HepG2 (cell line): Measurements from ENCODE around the gene BRCA1. TPM values are rescaled to one million over a fixed set of nuclear protein-coding genes. Genes with fewer than 3 reads are reported as not detected.

Experiments
- CREM ChIP-seq, 2 experiments: sonication (generic) in 1 of 2; formaldehyde crosslinking in 1 of 2; IDR thresholded peaks; 2 replicates each; pipeline versions ENCODE4 v1.4.0 to v1.6.1; 2016 to 2020; ENCODE audit warnings: antibody characterized with exemption in 1 of 2, mild to moderate bottlenecking in 1 of 2, missing genetic modification reagents in 1 of 2
- FOXC1 ChIP-seq: sonication (generic); formaldehyde crosslinking; IDR thresholded peaks from 2 replicates; pipeline ENCODE4 v1.8.0; 2022; ENCODE audit warnings: mild to moderate bottlenecking, missing genetic modification reagents, borderline replicate concordance
- HINFP ChIP-seq: sonication (generic); formaldehyde crosslinking; IDR thresholded peaks from 2 replicates; pipeline ENCODE4 v1.4.0; 2020; ENCODE audit warnings: low read depth, mild to moderate bottlenecking, missing genetic modification reagents
- HNF4G ChIP-seq, 2 experiments: sonication (generic) in 1 of 2; formaldehyde crosslinking in 1 of 2; IDR thresholded peaks; 2 replicates each; pipeline versions ENCODE4 v1.4.0 to v1.6.1; 2011 to 2020; ENCODE audit warnings: borderline replicate concordance in 2 of 2, low read depth in 2 of 2, mild to moderate bottlenecking in 2 of 2, low read length in 1 of 2, missing genetic modification reagents in 1 of 2, moderate library complexity in 1 of 2
- KDM2A ChIP-seq: sonication (generic); formaldehyde crosslinking; IDR thresholded peaks from 2 replicates; pipeline ENCODE4 v1.4.0; 2020; ENCODE audit warnings: low read depth, missing genetic modification reagents, borderline replicate concordance
- MNT ChIP-seq: fragments of 450-650 bp; IDR thresholded peaks from 2 replicates; pipeline ENCODE4 v1.6.1; 2016
- MXI1 ChIP-seq: IDR thresholded peaks from 3 replicates; pipeline ENCODE4 v1.6.1; 2012; ENCODE audit warnings: low read depth, low read length, inconsistent platforms, borderline replicate concordance
- SIX1 ChIP-seq: sonication (generic); formaldehyde crosslinking; IDR thresholded peaks from 2 replicates; pipeline ENCODE4 v1.4.0; 2020; ENCODE audit warnings: missing genetic modification reagents, borderline replicate concordance
- TOE1 ChIP-seq: sonication (generic); formaldehyde crosslinking; IDR thresholded peaks from 2 replicates; pipeline ENCODE4 v1.4.0; 2020; ENCODE audit warnings: mild to moderate bottlenecking, missing genetic modification reagents
- U2AF1 ChIP-seq: fragments of 200-400 bp; formaldehyde crosslinking; optimal IDR thresholded peaks from 2 replicates; pipeline ENCODE3; 2017; ENCODE audit warnings: mild to moderate bottlenecking, low read depth, low read length
- USF2 ChIP-seq, 2 experiments: sonication (generic) in 1 of 2; formaldehyde crosslinking in 1 of 2; IDR thresholded peaks; 2 replicates each; pipeline versions ENCODE4 v1.5.1 to v1.6.1; 2011 to 2020; ENCODE audit warnings: borderline replicate concordance in 1 of 2, low read depth in 1 of 2, low read length in 1 of 2, mild to moderate bottlenecking in 1 of 2, missing genetic modification reagents in 1 of 2, moderate library complexity in 1 of 2
- ZNF468 ChIP-seq: sonication (generic); formaldehyde crosslinking; IDR thresholded peaks from 2 replicates; pipeline ENCODE4 v1.8.0; 2022; ENCODE audit warnings: mild to moderate bottlenecking, moderate library complexity, missing genetic modification reagents
- ZSCAN31 ChIP-seq: sonication (generic); formaldehyde crosslinking; IDR thresholded peaks from 2 replicates; pipeline ENCODE4 v1.5.0; 2020; ENCODE audit warnings: low read depth, mild to moderate bottlenecking, missing genetic modification reagents
- polyA plus RNA-seq, 8 experiments: library from polyadenylated mRNA; depleted of rRNA in 3 of 8; stranded (reverse) in 7 of 8; unstranded in 1 of 8; fragments of >200 nt; fragmentation: Illumina TruSeq in 4 of 8; extraction: Trizol in 4 of 8; gene quantifications; 2 replicates each; pipeline versions ENCODE4 v1.2.1 to v1.2.3, GENCODE V29; 2011 to 2016; ENCODE audit warnings: low read depth in 4 of 8, missing spikeins in 1 of 8, mixed read lengths in 1 of 8; ENCODE audit not compliant: insufficient read depth in 1 of 8
- total RNA-seq, 5 experiments: library from RNA; depleted of rRNA; stranded (reverse); fragments of >200 nt; fragmentation: Illumina TruSeq; extraction: Trizol; gene quantifications; 2 replicates each; pipeline ENCODE4 v1.2.3, GENCODE V29; 2016; ENCODE audit warnings: low read depth in 1 of 5
- TF ChIP-seq, protein P1 (sequence below): sonication (generic); formaldehyde crosslinking; IDR thresholded peaks from 2 replicates; pipeline ENCODE4 v1.4.0; 2020; ENCODE audit warnings: missing genetic modification reagents
- TF ChIP-seq, protein P2 (sequence below): sonication (generic); formaldehyde crosslinking; IDR thresholded peaks from 2 replicates; pipeline ENCODE4 v1.9.0; 2021; ENCODE audit warnings: missing genetic modification reagents, mild to moderate bottlenecking, borderline replicate concordance

Gene BRCA1
- total and polyA plus RNA-seq, 2 of the 13 experiments (the other 11 are each of a cell fraction or from before 2014, with no cell fraction given) = 13.3 to 37.5 TPM

DNA sequence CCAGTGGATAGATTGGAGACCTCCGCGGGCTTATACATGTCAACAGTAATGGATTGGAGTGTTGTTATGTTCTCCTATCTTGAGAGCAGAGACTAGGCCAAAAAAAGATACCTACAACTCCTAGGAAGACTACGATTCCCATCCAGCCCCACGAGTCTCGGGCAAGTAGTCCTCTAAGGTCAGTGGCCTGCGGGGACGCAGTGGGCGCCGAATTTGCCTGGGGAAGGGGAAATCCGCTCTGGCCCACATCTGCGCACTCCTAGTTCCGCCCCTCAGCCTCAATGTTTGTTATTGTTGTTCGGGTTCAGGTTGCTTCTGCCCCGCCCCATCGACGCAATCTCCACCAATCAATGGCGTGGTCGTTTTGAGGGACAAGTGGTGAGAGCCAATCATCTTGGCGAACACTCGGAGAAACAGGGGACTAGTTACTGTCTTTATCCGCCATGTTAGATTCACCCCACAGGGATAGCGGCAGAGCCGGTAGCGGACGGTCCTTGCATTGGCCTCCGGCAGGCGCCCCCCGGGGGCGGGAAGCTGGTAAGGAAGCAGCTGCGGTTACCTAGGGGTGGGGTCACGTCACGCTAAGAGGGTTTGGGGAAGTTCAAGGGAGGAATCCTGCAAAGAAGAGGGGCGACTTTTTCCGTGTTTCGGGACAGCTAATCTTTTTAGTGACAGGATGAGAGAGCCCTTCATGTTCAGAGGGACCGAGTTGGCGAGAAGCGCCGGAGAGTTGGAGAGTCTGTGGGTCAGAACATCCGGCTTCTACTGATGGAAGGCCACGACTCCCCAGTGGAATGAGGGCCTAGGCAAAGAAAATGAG is 45.8 kb upstream of the BRCA1 start, which contains the start of gene NBR1 (continued):
- TF ChIP-seq HINFP (CRISPR knock-in tag) = peak; percentile 75; the same call in 1 of the 2 replicates
- peak; percentile 58 for TF ChIP-seq MNT
- no peak for TF ChIP-seq HNF4G (IDR thresholded peaks at IDR 0.05; ENCODE audit: borderline replicate concordance, low read depth, low read length)
- peak; percentile 16; the same call in 1 of the 2 replicates for TF ChIP-seq HNF4G (CRISPR knock-in tag; IDR thresholded peaks at IDR 0.05; ENCODE audit: borderline replicate concordance, low read depth)
- peak; percentile 60; the same call in 1 of the 3 replicates for TF ChIP-seq MXI1
- peak; percentile 40 for TF ChIP-seq U2AF1
- TF ChIP-seq TOE1 (CRISPR knock-in tag) = no peak
- TF ChIP-seq ZNF468 = no peak
- TF ChIP-seq, protein P1, sequence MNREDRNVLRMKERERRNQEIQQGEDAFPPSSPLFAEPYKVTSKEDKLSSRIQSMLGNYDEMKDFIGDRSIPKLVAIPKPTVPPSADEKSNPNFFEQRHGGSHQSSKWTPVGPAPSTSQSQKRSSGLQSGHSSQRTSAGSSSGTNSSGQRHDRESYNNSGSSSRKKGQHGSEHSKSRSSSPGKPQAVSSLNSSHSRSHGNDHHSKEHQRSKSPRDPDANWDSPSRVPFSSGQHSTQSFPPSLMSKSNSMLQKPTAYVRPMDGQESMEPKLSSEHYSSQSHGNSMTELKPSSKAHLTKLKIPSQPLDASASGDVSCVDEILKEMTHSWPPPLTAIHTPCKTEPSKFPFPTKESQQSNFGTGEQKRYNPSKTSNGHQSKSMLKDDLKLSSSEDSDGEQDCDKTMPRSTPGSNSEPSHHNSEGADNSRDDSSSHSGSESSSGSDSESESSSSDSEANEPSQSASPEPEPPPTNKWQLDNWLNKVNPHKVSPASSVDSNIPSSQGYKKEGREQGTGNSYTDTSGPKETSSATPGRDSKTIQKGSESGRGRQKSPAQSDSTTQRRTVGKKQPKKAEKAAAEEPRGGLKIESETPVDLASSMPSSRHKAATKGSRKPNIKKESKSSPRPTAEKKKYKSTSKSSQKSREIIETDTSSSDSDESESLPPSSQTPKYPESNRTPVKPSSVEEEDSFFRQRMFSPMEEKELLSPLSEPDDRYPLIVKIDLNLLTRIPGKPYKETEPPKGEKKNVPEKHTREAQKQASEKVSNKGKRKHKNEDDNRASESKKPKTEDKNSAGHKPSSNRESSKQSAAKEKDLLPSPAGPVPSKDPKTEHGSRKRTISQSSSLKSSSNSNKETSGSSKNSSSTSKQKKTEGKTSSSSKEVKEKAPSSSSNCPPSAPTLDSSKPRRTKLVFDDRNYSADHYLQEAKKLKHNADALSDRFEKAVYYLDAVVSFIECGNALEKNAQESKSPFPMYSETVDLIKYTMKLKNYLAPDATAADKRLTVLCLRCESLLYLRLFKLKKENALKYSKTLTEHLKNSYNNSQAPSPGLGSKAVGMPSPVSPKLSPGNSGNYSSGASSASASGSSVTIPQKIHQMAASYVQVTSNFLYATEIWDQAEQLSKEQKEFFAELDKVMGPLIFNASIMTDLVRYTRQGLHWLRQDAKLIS (CRISPR knock-in tag) = no peak; the same call in 1 of the 2 replicates
- TF ChIP-seq KDM2A (CRISPR knock-in tag) = no peak; the same call in none of the 2 replicates
- TF ChIP-seq CREM (IDR thresholded peaks at IDR 0.05) = peak; percentile 30; the same call in 1 of the 2 replicates
- no peak for TF ChIP-seq CREM (CRISPR knock-in tag; IDR thresholded peaks at IDR 0.05)
- TF ChIP-seq FOXC1 = peak; percentile 42; the same call in 1 of the 2 replicates
- TF ChIP-seq ZSCAN31 = peak; percentile 58; the same call in 1 of the 2 replicates
- TF ChIP-seq SIX1 (CRISPR knock-in tag) = no peak
- TF ChIP-seq, protein P2, sequence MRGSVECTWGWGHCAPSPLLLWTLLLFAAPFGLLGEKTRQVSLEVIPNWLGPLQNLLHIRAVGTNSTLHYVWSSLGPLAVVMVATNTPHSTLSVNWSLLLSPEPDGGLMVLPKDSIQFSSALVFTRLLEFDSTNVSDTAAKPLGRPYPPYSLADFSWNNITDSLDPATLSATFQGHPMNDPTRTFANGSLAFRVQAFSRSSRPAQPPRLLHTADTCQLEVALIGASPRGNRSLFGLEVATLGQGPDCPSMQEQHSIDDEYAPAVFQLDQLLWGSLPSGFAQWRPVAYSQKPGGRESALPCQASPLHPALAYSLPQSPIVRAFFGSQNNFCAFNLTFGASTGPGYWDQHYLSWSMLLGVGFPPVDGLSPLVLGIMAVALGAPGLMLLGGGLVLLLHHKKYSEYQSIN = peak; percentile 34; the same call in 1 of the 2 replicates
- TF ChIP-seq USF2 (IDR thresholded peaks at IDR 0.05; ENCODE audit: low read depth, low read length) = no peak
- TF ChIP-seq USF2 (CRISPR knock-in tag; IDR thresholded peaks at IDR 0.05; ENCODE audit: borderline replicate concordance) = no peak; the same call in 1 of the 2 replicates
